CD4-positive, CD25-positive, alpha-beta regulatory T cell (primary cell): Measurements from ENCODE around the gene NRAP. TPM values are rescaled to one million over a fixed set of nuclear protein-coding genes. Genes with fewer than 3 reads are reported as not detected.

Experiments
- ATAC-seq, 2 donors: fragments of 150-1000 bp; cut with Tn5 transposase; one replicate each; pipeline ENCODE4 v1.10.0; 2021; ENCODE audit warnings: low read depth in 2 of 2, moderate number of reproducible peaks in 2 of 2, moderate library complexity in 1 of 2
- DNase-seq, 3 donors: peaks; one replicate each; pipeline versions ENCODE4 v3.0.0 to v3.0.0-alpha.2; 2012 to 2022; ENCODE audit warnings: mixed read lengths in 1 of 3
- H3K27ac ChIP-seq: one replicate; pipeline ENCODE4 v1.7.0; 2013; ENCODE audit warnings: mild to moderate bottlenecking, low read length; ENCODE audit not compliant: insufficient read depth, poor library complexity, severe bottlenecking
- H3K27me3 ChIP-seq: one replicate; pipeline ENCODE4 v1.7.0; 2013; ENCODE audit warnings: low read length; ENCODE audit not compliant: control insufficient read depth, insufficient read depth
- H3K36me3 ChIP-seq: one replicate; pipeline ENCODE4 v1.7.0; 2013; ENCODE audit warnings: mild to moderate bottlenecking, low read length, moderate library complexity; ENCODE audit not compliant: control insufficient read depth, insufficient read depth
- H3K4me1 ChIP-seq: 2 replicates; pipeline ENCODE4 v1.7.0; 2013; ENCODE audit warnings: mild to moderate bottlenecking, low read length; ENCODE audit not compliant: insufficient read depth, control insufficient read depth, poor library complexity, severe bottlenecking
- H3K4me3 ChIP-seq: one replicate; pipeline ENCODE4 v1.7.0; 2013; ENCODE audit warnings: low read depth, mild to moderate bottlenecking, low read length, moderate library complexity
- H3K9me3 ChIP-seq, 2 experiments: 1 replicate in 1 of 2; 2 replicates in 1 of 2; pipeline ENCODE4 v1.7.0; 2013; ENCODE audit warnings: low read length in 2 of 2, mild to moderate bottlenecking in 1 of 2, moderate library complexity in 1 of 2; ENCODE audit not compliant: control insufficient read depth in 2 of 2
- H3K27ac Mint-ChIP-seq, 3 donors: one replicate each; pipeline ENCODE4 v1.8.0; 2020 to 2022; ENCODE audit warnings: mild to moderate bottlenecking in 3 of 3, mixed read lengths in 3 of 3, moderate library complexity in 2 of 3
- H3K27me3 Mint-ChIP-seq: one replicate; pipeline ENCODE4 v1.8.0; 2022; ENCODE audit warnings: mild to moderate bottlenecking, mixed read lengths
- H3K36me3 Mint-ChIP-seq: one replicate; pipeline ENCODE4 v1.8.0; 2020; ENCODE audit warnings: mixed read lengths
- H3K4me1 Mint-ChIP-seq, 4 donors: one replicate each; pipeline ENCODE4 v1.8.0; 2020 to 2022; ENCODE audit warnings: mixed read lengths in 4 of 4, mild to moderate bottlenecking in 1 of 4
- H3K4me3 Mint-ChIP-seq, 4 donors: one replicate each; pipeline ENCODE4 v1.8.0; 2020 to 2022; ENCODE audit warnings: mild to moderate bottlenecking in 4 of 4, mixed read lengths in 4 of 4, moderate library complexity in 3 of 4
- H3K9me3 Mint-ChIP-seq, 7 donors: one replicate each; pipeline ENCODE4 v1.8.0; 2020 to 2022; ENCODE audit warnings: mixed read lengths in 7 of 7, mild to moderate bottlenecking in 3 of 7, moderate library complexity in 2 of 7
- polyA plus RNA-seq, 4 donors: library from polyadenylated mRNA; unstranded; fragments of 300-500 nt; fragmentation: Illumina TruSeq; gene quantifications; one replicate each; pipeline ENCODE4 v1.2.3, GENCODE V29; 2021
- total RNA-seq: library from RNA; stranded (reverse); gene quantifications from one replicate; pipeline ENCODE4 v1.2.3, GENCODE V29; 2022

The NRAP gene
- total and polyA plus RNA-seq, 5 donors from 2014 or later, result not detected

DNA sequence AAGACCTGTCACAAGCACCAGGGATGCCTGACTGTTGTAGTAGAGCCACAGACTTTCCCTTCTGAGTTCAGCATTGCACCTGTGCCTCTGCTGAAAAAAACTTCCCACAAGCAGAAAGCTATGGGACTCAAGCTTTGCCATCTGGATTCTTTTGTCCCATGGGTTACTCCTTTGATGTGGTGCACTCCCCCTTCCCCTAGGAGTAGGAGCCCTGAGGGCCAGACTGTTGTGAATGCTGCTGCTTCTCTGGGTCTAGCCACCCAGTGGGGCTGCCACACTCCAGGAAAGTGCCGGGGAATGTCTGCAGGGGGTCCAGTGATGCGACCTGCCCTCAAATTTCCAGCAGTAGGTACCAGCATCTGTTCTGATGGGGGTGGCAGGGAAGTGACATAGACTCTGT, 27.5 kb upstream of the NRAP start:
- peaks cover 0 to 60% (median 16%) of the 10 kb centered on the region in 7 donors for H3K9me3 Mint-ChIP-seq

DNA sequence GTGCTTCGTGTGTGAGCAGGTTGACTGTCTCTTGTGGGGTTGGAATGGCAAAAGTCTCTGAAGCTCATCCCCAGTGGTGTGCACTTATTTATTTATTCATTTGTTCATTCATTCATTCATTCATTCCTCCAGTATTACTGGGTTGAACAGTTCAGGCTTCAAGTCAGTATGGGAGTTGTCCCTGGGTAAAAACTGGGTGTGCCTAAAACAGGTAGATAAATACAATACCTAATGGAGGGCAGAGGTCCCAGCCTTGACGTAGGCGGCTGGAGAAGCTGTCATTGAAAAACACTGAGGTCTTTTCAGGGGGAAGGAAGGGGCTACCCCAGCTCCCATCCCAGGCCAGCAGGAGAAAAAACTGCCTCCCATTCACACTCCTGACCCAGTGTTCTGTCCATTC, 26.9 kb upstream of the NRAP start:
- Histone ChIP-seq H3K36me3 (peaks cover 33% of the 10 kb centered on the region), H3K27me3 (no peaks in the 10 kb centered on the region), H3K27ac (no peak overlapping the region), H3K9me3 (peaks cover 44 to 45% of the 10 kb centered on the region in 2 experiments), H3K4me1 (no peaks in the 10 kb centered on the region), H3K4me3 (no peak overlapping the region)
- DNase-seq (no peak), ATAC-seq (no peak)
- no peak overlapping the region for H3K4me3 Mint-ChIP-seq
- no peaks in the 10 kb centered on the region for H3K27me3 Mint-ChIP-seq
- peaks cover 0 to 65% (median 18%) of the 10 kb centered on the region in 7 donors for H3K9me3 Mint-ChIP-seq
- peaks cover 20 to 32% (median 27%) of the 10 kb centered on the region in 4 donors for H3K4me1 Mint-ChIP-seq
- no peak overlapping the region for H3K27ac Mint-ChIP-seq
- peaks cover 56% of the 10 kb centered on the region for H3K36me3 Mint-ChIP-seq

More for the DNA sequence above, 27.5 kb upstream of the NRAP start:
- DNase-seq (no peak), ATAC-seq (no peak)
- Mint-ChIP-seq H3K4me3 (no peak overlapping the region), H3K36me3 (peaks cover 54% of the 10 kb centered on the region), H3K27me3 (no peaks in the 10 kb centered on the region), H3K27ac (no peak overlapping the region), H3K4me1 (peaks cover 20 to 29% (median 27%) of the 10 kb centered on the region in 4 donors)
- H3K4me1 ChIP-seq, result no peaks in the 10 kb centered on the region
- peaks cover 33% of the 10 kb centered on the region for H3K36me3 ChIP-seq
- no peak overlapping the region for H3K27ac ChIP-seq
- peaks cover 39% of the 10 kb centered on the region in 2 experiments for H3K9me3 ChIP-seq
- no peak overlapping the region for H3K4me3 ChIP-seq
- no peaks in the 10 kb centered on the region for H3K27me3 ChIP-seq

DNA sequence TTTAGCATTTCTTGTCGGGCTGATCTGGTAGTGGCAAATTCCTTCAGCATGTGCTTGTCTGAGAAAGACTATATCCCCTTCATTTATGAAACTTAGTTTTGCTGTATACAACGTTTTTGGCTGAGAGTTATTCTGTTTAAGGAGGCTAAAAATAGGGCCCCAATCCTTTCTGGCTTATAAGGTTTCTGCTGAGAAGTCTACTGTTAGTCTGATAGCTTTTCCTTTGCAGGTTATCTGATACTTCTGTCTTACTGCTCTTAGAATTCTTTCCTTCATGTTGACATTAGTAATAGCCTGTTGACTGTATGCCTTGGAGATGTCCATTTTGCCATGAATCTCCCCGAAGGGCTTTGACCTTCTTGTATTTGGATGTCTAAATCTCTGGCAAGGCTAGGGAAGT, 25.7 kb upstream of the NRAP start:
- H3K4me3 Mint-ChIP-seq, result peak overlapping the region in 2 of 4 donors; percentile 29 to 70
- H3K9me3 Mint-ChIP-seq, result peaks cover 2 to 73% (median 19%) of the 10 kb centered on the region in 7 donors
- H3K27ac Mint-ChIP-seq, result no peak overlapping the region

DNA sequence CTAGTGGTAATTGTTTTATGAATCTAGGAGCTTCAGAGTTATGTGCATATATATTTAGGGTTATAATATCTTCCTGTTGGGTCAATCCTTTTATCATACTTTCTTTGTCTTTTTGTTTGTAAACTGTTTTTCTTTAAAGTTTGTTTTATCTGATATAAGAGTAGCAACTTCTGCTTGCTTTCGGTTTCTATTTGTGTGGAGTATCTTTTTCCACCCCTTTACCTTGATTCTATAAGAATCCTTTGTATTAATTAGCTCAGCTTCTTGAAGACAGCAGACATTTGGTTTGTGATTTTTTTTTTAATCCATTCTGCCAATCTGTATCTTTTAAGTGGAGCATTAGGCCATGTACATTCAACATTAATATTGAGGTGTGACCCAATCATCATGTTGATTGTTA, 25.2 kb upstream of the NRAP start:
- peaks cover 27% of the 10 kb centered on the region for H3K36me3 ChIP-seq
- ATAC-seq (no peak), DNase-seq (peak in 1 of 3 donors; percentile 39)
- H3K27me3 Mint-ChIP-seq, result no peaks in the 10 kb centered on the region
- H3K9me3 ChIP-seq, result peaks cover 42 to 48% of the 10 kb centered on the region in 2 experiments
- H3K4me1 ChIP-seq, result no peaks in the 10 kb centered on the region
- H3K27ac ChIP-seq, result no peak overlapping the region
- H3K27me3 ChIP-seq, result no peaks in the 10 kb centered on the region
- peak overlapping the region in 1 of 3 donors; percentile 82 for H3K27ac Mint-ChIP-seq
- H3K4me1 Mint-ChIP-seq, result peaks cover 27 to 39% (median 33%) of the 10 kb centered on the region in 4 donors
- peak overlapping the region in 3 of 4 donors; percentile 16 to 70 (median 29) for H3K4me3 Mint-ChIP-seq
- peaks cover 64% of the 10 kb centered on the region for H3K36me3 Mint-ChIP-seq
- H3K9me3 Mint-ChIP-seq, result peaks cover 2 to 73% (median 19%) of the 10 kb centered on the region in 7 donors
- peak overlapping the region; percentile 62 for H3K4me3 ChIP-seq

More for the DNA sequence above, 25.7 kb upstream of the NRAP start:
- DNase-seq (no peak), ATAC-seq (no peak)
- H3K4me1 Mint-ChIP-seq, result peaks cover 27 to 35% (median 30%) of the 10 kb centered on the region in 4 donors
- no peaks in the 10 kb centered on the region for H3K27me3 Mint-ChIP-seq
- peaks cover 59% of the 10 kb centered on the region for H3K36me3 Mint-ChIP-seq
- Histone ChIP-seq H3K27me3 (no peaks in the 10 kb centered on the region), H3K4me1 (no peaks in the 10 kb centered on the region), H3K27ac (no peak overlapping the region), H3K4me3 (peak overlapping the region; percentile 62), H3K36me3 (peaks cover 33% of the 10 kb centered on the region), H3K9me3 (peaks cover 44 to 49% of the 10 kb centered on the region in 2 experiments)

GRCh38 chr10:113687037-113687436, 23.2 kb upstream of the NRAP start:
- Histone ChIP-seq H3K27me3 (no peaks in the 10 kb centered on the region), H3K9me3 (peaks cover 22 to 29% of the 10 kb centered on the region in 2 experiments), H3K36me3 (peaks cover 13% of the 10 kb centered on the region), H3K4me1 (peaks cover 5% of the 10 kb centered on the region), H3K4me3 (no peak overlapping the region), H3K27ac (no peak overlapping the region)
- DNase-seq, result no peak
- Mint-ChIP-seq H3K27me3 (no peaks in the 10 kb centered on the region), H3K9me3 (peaks cover 2 to 55% (median 15%) of the 10 kb centered on the region in 7 donors), H3K36me3 (peaks cover 52% of the 10 kb centered on the region), H3K4me1 (peaks cover 34 to 53% (median 43%) of the 10 kb centered on the region in 4 donors), H3K27ac (peak overlapping the region in 1 of 3 donors; percentile 45), H3K4me3 (peak overlapping the region in 1 of 4 donors; percentile 28)
- ATAC-seq, result no peak

- Mint-ChIP-seq H3K27me3 (no peaks in the 10 kb centered on the region), H3K4me3 (no peak overlapping the region), H3K9me3 (peaks cover 2 to 50% (median 15%) of the 10 kb centered on the region in 7 donors), H3K4me1 (peaks cover 44 to 63% (median 52%) of the 10 kb centered on the region in 4 donors), H3K27ac (no peak overlapping the region), H3K36me3 (peaks cover 47% of the 10 kb centered on the region)
- Histone ChIP-seq H3K9me3 (peaks cover 17 to 26% of the 10 kb centered on the region in 2 experiments), H3K27me3 (no peaks in the 10 kb centered on the region), H3K4me1 (peaks cover 15% of the 10 kb centered on the region), H3K36me3 (peaks cover 9% of the 10 kb centered on the region), H3K4me3 (no peak overlapping the region), H3K27ac (no peak overlapping the region)
- ATAC-seq (no peak), DNase-seq (no peak)
Measured at GRCh38 chr10:113686028-113686427, 22.2 kb upstream of the NRAP start.

DNA sequence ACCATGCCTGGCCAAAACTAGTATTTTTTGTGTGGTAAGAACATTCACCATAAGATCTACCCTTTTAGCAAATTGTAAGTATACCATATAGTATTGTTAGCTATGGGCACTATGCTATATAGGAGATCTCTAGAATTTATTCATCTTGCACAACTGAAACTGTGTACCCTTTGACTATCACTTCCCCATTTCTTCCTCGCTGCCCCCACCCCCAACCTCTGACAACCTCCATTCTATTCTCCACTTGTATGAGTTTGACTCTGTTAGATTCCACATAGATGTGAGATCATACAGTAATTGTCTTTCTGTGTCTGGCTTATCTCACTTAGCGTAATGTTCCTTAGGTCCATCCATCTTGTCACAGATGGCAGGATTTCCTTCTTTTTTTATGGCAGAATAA, 19.5 kb upstream of the NRAP start:
- peak overlapping the region in 3 of 4 donors; percentile 5 to 82 (median 57) for H3K4me3 Mint-ChIP-seq
- Histone ChIP-seq H3K4me1 (peaks cover 26% of the 10 kb centered on the region), H3K27ac (no peak overlapping the region), H3K4me3 (no peak overlapping the region), H3K27me3 (no peaks in the 10 kb centered on the region), H3K36me3 (peaks cover 9% of the 10 kb centered on the region), H3K9me3 (peaks cover 17 to 21% of the 10 kb centered on the region in 2 experiments)
- peak overlapping the region in 1 of 3 donors; percentile 16 for H3K27ac Mint-ChIP-seq
- H3K9me3 Mint-ChIP-seq, result peaks cover 2 to 32% (median 10%) of the 10 kb centered on the region in 7 donors
- DNase-seq, result no peak
- no peaks in the 10 kb centered on the region for H3K27me3 Mint-ChIP-seq
- no peak for ATAC-seq
- H3K36me3 Mint-ChIP-seq, result peaks cover 36% of the 10 kb centered on the region
- peaks cover 29 to 60% (median 44%) of the 10 kb centered on the region in 4 donors for H3K4me1 Mint-ChIP-seq
